Mesodermal cell (in vitro differentiated cells): Measurements from ENCODE around the gene ATN1.

Source experiments
- H3K27ac ChIP-seq: 2 replicates; pipeline ENCODE4 v1.7.0; 2013; ENCODE audit warnings: mild to moderate bottlenecking, low read depth, low read length, moderate library complexity; ENCODE audit not compliant: severe bottlenecking
- H3K36me3 ChIP-seq: 2 replicates; pipeline ENCODE4 v1.7.1; 2013; ENCODE audit warnings: mild to moderate bottlenecking, low read length, moderate library complexity; ENCODE audit not compliant: control insufficient read depth, insufficient read depth
- H3K4me1 ChIP-seq: one replicate; pipeline ENCODE4 v1.7.1; 2013; ENCODE audit warnings: mild to moderate bottlenecking, low read length; ENCODE audit not compliant: insufficient read depth, control insufficient read depth, poor library complexity, severe bottlenecking
- H3K4me3 ChIP-seq: 2 replicates; pipeline ENCODE4 v1.7.0; 2013; ENCODE audit warnings: low read length, control low read depth, mild to moderate bottlenecking; ENCODE audit not compliant: insufficient read depth, poor library complexity, severe bottlenecking; ENCODE audit errors: extremely low read depth
- H3K9me3 ChIP-seq: 2 replicates; pipeline ENCODE4 v1.7.1; 2013; ENCODE audit warnings: mild to moderate bottlenecking, low read length, moderate library complexity; ENCODE audit not compliant: control insufficient read depth
- WGBS, 2 experiments: methylation state at CpG; one replicate each; pipeline ENCODE4 v1.1.5; 2013; ENCODE audit warnings: missing lambda C conversion rate in 2 of 2; ENCODE audit not compliant: insufficient coverage in 2 of 2; 5-methylcytosine and 5-hydroxymethylcytosine counted together

ATN1 gene

GRCh38 chr12:6928022-6928702 lies 403 bp downstream of the ATN1 start:
- WGBS, 2 experiments: 0% methylated on average over 19 to 21 of the region's 79 CpGs
- H3K27ac ChIP-seq: peak overlapping the region; percentile 2
- peaks cover 33% of the 10 kb centered on the region for H3K36me3 ChIP-seq
- H3K9me3 ChIP-seq: no peaks in the 10 kb centered on the region
- H3K4me1 ChIP-seq: peaks cover 43% of the 10 kb centered on the region
- H3K4me3 ChIP-seq: peak overlapping the region; percentile 90

GRCh38 chr12:6928703-6929407 lies 1.1 kb downstream of the ATN1 start:
- Histone ChIP-seq H3K4me3 (peak overlapping the region; percentile 90), H3K9me3 (no peaks in the 10 kb centered on the region), H3K4me1 (peaks cover 45% of the 10 kb centered on the region), H3K27ac (peak overlapping the region; percentile 16), H3K36me3 (peaks cover 33% of the 10 kb centered on the region)
- 0 to 1% methylated on average over 12 to 14 of the region's 19 CpGs for WGBS, 2 experiments

GRCh38 chr12:6929466-6930452 lies 2.0 kb downstream of the ATN1 start:
- peaks cover 40% of the 10 kb centered on the region for H3K4me1 ChIP-seq
- H3K4me3 ChIP-seq: peak overlapping the region; percentile 90
- 74 to 83% methylated on average over 5 of the region's 7 CpGs for WGBS, 2 experiments

GRCh38 chr12:6932766-6933165 lies 5.0 kb downstream of the ATN1 start:
- Histone ChIP-seq H3K36me3 (peaks cover 69% of the 10 kb centered on the region), H3K4me1 (peaks cover 23% of the 10 kb centered on the region), H3K9me3 (no peaks in the 10 kb centered on the region), H3K27ac (no peak overlapping the region), H3K4me3 (no peak overlapping the region)
- WGBS, 2 experiments: 100% methylated on average over 1 of the region's 1 CpG; no CpG with 5 or more reads in 1 of the 2 experiments

More at GRCh38 chr12:6929466-6930452, 2.0 kb downstream of the ATN1 start:
- Histone ChIP-seq H3K27ac (no peak overlapping the region), H3K36me3 (peaks cover 42% of the 10 kb centered on the region), H3K9me3 (no peaks in the 10 kb centered on the region)

- no peak overlapping the region for H3K4me3 ChIP-seq
- no peaks in the 10 kb centered on the region for H3K9me3 ChIP-seq
- 91 to 93% methylated on average over 4 to 5 of the region's 8 CpGs for WGBS, 2 experiments
- H3K36me3 ChIP-seq: peaks cover 78% of the 10 kb centered on the region
- no peak overlapping the region for H3K27ac ChIP-seq
- H3K4me1 ChIP-seq: peaks cover 23% of the 10 kb centered on the region
Measured at GRCh38 chr12:6934110-6934509, 6.4 kb downstream of the ATN1 start.

- Histone ChIP-seq H3K27ac (no peak overlapping the region), H3K9me3 (no peaks in the 10 kb centered on the region), H3K4me1 (peaks cover 11% of the 10 kb centered on the region), H3K4me3 (no peak overlapping the region), H3K36me3 (peaks cover 82% of the 10 kb centered on the region)
- 90 to 97% methylated on average over 5 to 6 of the region's 14 CpGs for WGBS, 2 experiments
Measured at GRCh38 chr12:6935371-6936193, 7.8 kb downstream of the ATN1 start.

- Histone ChIP-seq H3K4me1 (peaks cover 6% of the 10 kb centered on the region), H3K36me3 (peaks cover 87% of the 10 kb centered on the region), H3K27ac (no peak overlapping the region), H3K4me3 (no peak overlapping the region), H3K9me3 (no peaks in the 10 kb centered on the region)
- 96 to 100% methylated on average over 3 of the region's 3 CpGs for WGBS, 2 experiments
Measured at GRCh38 chr12:6936194-6936635, 8.5 kb downstream of the ATN1 start.

- H3K4me3 ChIP-seq: peak overlapping the region; percentile 38
- peaks cover 89% of the 10 kb centered on the region for H3K36me3 ChIP-seq
- peaks cover 10% of the 10 kb centered on the region for H3K4me1 ChIP-seq
- no peaks in the 10 kb centered on the region for H3K9me3 ChIP-seq
- WGBS, 2 experiments: 86 to 91% methylated on average over 27 to 36 of the region's 36 CpGs
- H3K27ac ChIP-seq: peak overlapping the region; percentile 91
Measured at GRCh38 chr12:6936636-6937480, 9.1 kb downstream of the ATN1 start.
